IMR-90 (cell line): Measurements from ENCODE around the gene USB1. TPM values are rescaled to one million over a fixed set of nuclear protein-coding genes. Genes with fewer than 3 reads are reported as not detected.

Source experiments
- ATAC-seq: fragments of 200-7000 bp; cut with Tn5 transposase; 2 replicates; pipeline ENCODE4 v1.9.1; 2020; ENCODE audit warnings: low read depth, mild to moderate bottlenecking, moderate library complexity
- BruUV-seq: library from RNA; stranded (reverse); fragments of 400-500 nt; replicated peaks from 2 replicates; lab custom pipeline; 2021; lab: Mats Ljungman, UMichigan
- CTCF ChIA-PET: fragments of 300-600 bp; formaldehyde crosslinking; extraction: SDS; loops from one replicate; lab custom pipeline; 2021; ENCODE audit warnings: antibody characterized with exemption; lab: Yijun Ruan, JAX
- POLR2A ChIA-PET: fragments of 300-600 bp; sonication (Branson Sonifier 250); formaldehyde crosslinking; loops from one replicate; lab custom pipeline; 2022; ENCODE audit warnings: antibody characterized with exemption; ENCODE audit not compliant: unreplicated experiment; lab: Charles Lee
- DNase-seq: peaks from one replicate; pipeline ENCODE4 v3.0.0; 2013
- H2AFZ ChIP-seq: replicated peaks from 2 replicates; pipeline ENCODE3; 2013; ENCODE audit warnings: low read length, mild to moderate bottlenecking; ENCODE audit not compliant: poor library complexity
- H2AK5ac ChIP-seq: 2 replicates; pipeline ENCODE4 v1.6.1; 2013; ENCODE audit warnings: low read depth, low read length, inconsistent platforms
- H2AK9ac ChIP-seq: replicated peaks from 2 replicates; pipeline ENCODE3; 2013; ENCODE audit warnings: mild to moderate bottlenecking, low read depth, low read length, moderate library complexity; ENCODE audit not compliant: poor library complexity
- H2BK120ac ChIP-seq: 2 replicates; pipeline ENCODE4 v1.6.1; 2013; ENCODE audit warnings: low read depth, low read length, inconsistent platforms
- H2BK15ac ChIP-seq: 3 replicates; pipeline ENCODE4 v1.6.1; 2013; ENCODE audit warnings: low read depth, low read length, inconsistent platforms
- H2BK20ac ChIP-seq: 2 replicates; pipeline ENCODE4 v1.6.1; 2013; ENCODE audit warnings: low read depth, mild to moderate bottlenecking, inconsistent platforms, low read length, moderate library complexity
- H2BK5ac ChIP-seq: 2 replicates; pipeline ENCODE4 v1.6.1; 2013; ENCODE audit warnings: mild to moderate bottlenecking, low read depth, low read length, inconsistent platforms; ENCODE audit not compliant: poor library complexity, severe bottlenecking
- H3K14ac ChIP-seq: replicated peaks from 2 replicates; pipeline ENCODE4 v1.6.1; 2013; ENCODE audit warnings: low read depth, low read length, inconsistent platforms
- H3K18ac ChIP-seq: 2 replicates; pipeline ENCODE4 v1.6.1; 2013; ENCODE audit warnings: low read depth, low read length, control low read depth
- H3K23ac ChIP-seq: 2 replicates; pipeline ENCODE4 v1.6.1; 2013; ENCODE audit warnings: low read depth, low read length, inconsistent platforms
- H3K27ac ChIP-seq: 2 replicates; pipeline ENCODE4 v1.5.1; 2013; ENCODE audit warnings: mild to moderate bottlenecking, control low read depth, low read length; ENCODE audit not compliant: insufficient read depth
- H3K27me3 ChIP-seq: 2 replicates; pipeline ENCODE4 v1.6.1; 2013; ENCODE audit warnings: low read length; ENCODE audit not compliant: control insufficient read depth, insufficient read depth
- H3K36me3 ChIP-seq: 2 replicates; pipeline ENCODE4 v1.6.1; 2013; ENCODE audit warnings: low read length, mixed read lengths; ENCODE audit not compliant: control insufficient read depth, insufficient read depth
- H3K4ac ChIP-seq: 2 replicates; pipeline ENCODE4 v1.6.1; 2013; ENCODE audit warnings: low read depth, low read length, inconsistent platforms
- H3K4me1 ChIP-seq: 2 replicates; pipeline ENCODE4 v1.6.1; 2013; ENCODE audit warnings: low read length, mixed read lengths; ENCODE audit not compliant: control insufficient read depth, insufficient read depth
- H3K4me2 ChIP-seq: 2 replicates; pipeline ENCODE4 v1.6.1; 2013; ENCODE audit warnings: low read depth, mild to moderate bottlenecking, control low read depth, low read length, moderate library complexity
- H3K4me3 ChIP-seq: 2 replicates; pipeline ENCODE4 v1.5.1; 2013; ENCODE audit warnings: low read depth, mild to moderate bottlenecking, control low read depth, low read length, moderate library complexity; ENCODE audit not compliant: insufficient read depth
- H3K56ac ChIP-seq: 2 replicates; pipeline ENCODE4 v1.6.1; 2013; ENCODE audit warnings: low read length, inconsistent platforms; ENCODE audit not compliant: insufficient read depth; ENCODE audit errors: extremely low read depth
- H3K79me1 ChIP-seq, 2 experiments: 2 replicates each; pipeline ENCODE4 v1.6.1; 2013; ENCODE audit warnings: low read length in 2 of 2, inconsistent platforms in 1 of 2, low read depth in 1 of 2
- H3K9ac ChIP-seq: 2 replicates; pipeline ENCODE4 v1.6.1; 2013; ENCODE audit warnings: low read depth, low read length, control low read depth
- H3K9me1 ChIP-seq: 2 replicates; pipeline ENCODE4 v1.6.1; 2013; ENCODE audit warnings: low read length, inconsistent platforms; ENCODE audit not compliant: insufficient read depth
- H3K9me3 ChIP-seq: 2 replicates; pipeline ENCODE4 v1.6.1; 2013; ENCODE audit warnings: low read length; ENCODE audit not compliant: control insufficient read depth, insufficient read depth
- H4K20me1 ChIP-seq: 2 replicates; pipeline ENCODE4 v1.6.1; 2013; ENCODE audit warnings: low read length, inconsistent platforms; ENCODE audit not compliant: insufficient read depth
- H4K5ac ChIP-seq: 2 replicates; pipeline ENCODE4 v1.6.1; 2013; ENCODE audit warnings: mild to moderate bottlenecking, low read depth, low read length, control low read depth
- H4K8ac ChIP-seq, 2 experiments: 2 replicates each; pipeline ENCODE4 v1.6.1; 2013; ENCODE audit warnings: low read depth in 2 of 2, low read length in 2 of 2, control low read depth in 1 of 2, inconsistent platforms in 1 of 2
- H4K91ac ChIP-seq: 2 replicates; pipeline ENCODE4 v1.6.1; 2013; ENCODE audit warnings: low read depth, low read length, inconsistent platforms; ENCODE audit not compliant: insufficient read depth
- BHLHE40 ChIP-seq: fragments of 150-350 bp; IDR thresholded peaks from 2 replicates; pipeline ENCODE4 v1.6.1; 2016; ENCODE audit warnings: mild to moderate bottlenecking, low read depth, low read length
- CEBPB ChIP-seq: IDR thresholded peaks from 2 replicates; pipeline ENCODE4 v1.6.1; 2012; ENCODE audit warnings: low read depth, low read length, improper control_type of control experiment
- CHD1 ChIP-seq: IDR thresholded peaks from 2 replicates; pipeline ENCODE4 v1.6.1; 2012; ENCODE audit warnings: low read depth, low read length, improper control_type of control experiment
- CTCF ChIP-seq: conservative IDR thresholded peaks from 2 replicates; pipeline ENCODE4 v1.5.1; 2012; ENCODE audit warnings: mild to moderate bottlenecking, low read depth, low read length, improper control_type of control experiment
- ELK1 ChIP-seq: fragments of 150-350 bp; IDR thresholded peaks from 2 replicates; pipeline ENCODE4 v1.6.1; 2016; ENCODE audit warnings: low read depth, mild to moderate bottlenecking, low read length, moderate library complexity, borderline replicate concordance
- FOS ChIP-seq: fragments of 150-350 bp; IDR thresholded peaks from 2 replicates; pipeline ENCODE4 v1.6.1; 2016; ENCODE audit warnings: low read depth, low read length
- MAFK ChIP-seq: IDR thresholded peaks from 2 replicates; pipeline ENCODE4 v1.6.1; 2012; ENCODE audit warnings: low read depth, low read length, improper control_type of control experiment
- MAZ ChIP-seq: IDR thresholded peaks from 2 replicates; pipeline ENCODE4 v1.6.1; 2012; ENCODE audit warnings: low read depth, mild to moderate bottlenecking, low read length, improper control_type of control experiment, moderate library complexity, borderline replicate concordance
- MXI1 ChIP-seq: IDR thresholded peaks from 2 replicates; pipeline ENCODE4 v1.6.1; 2012; ENCODE audit warnings: low read depth, mild to moderate bottlenecking, low read length, moderate library complexity, borderline replicate concordance
- NFE2L2 ChIP-seq: fragments of 150-350 bp; IDR thresholded peaks from 2 replicates; pipeline ENCODE4 v1.6.1; 2016; ENCODE audit warnings: low read depth, mild to moderate bottlenecking, low read length
- POLR2A ChIP-seq: IDR thresholded peaks from 2 replicates; pipeline ENCODE4 v1.6.1; 2012; ENCODE audit warnings: mild to moderate bottlenecking, low read depth, low read length
- RAD21 ChIP-seq: IDR thresholded peaks from 2 replicates; pipeline ENCODE4 v1.6.1; 2012; ENCODE audit warnings: low read length, improper control_type of control experiment
- RCOR1 ChIP-seq: IDR thresholded peaks from 2 replicates; pipeline ENCODE4 v1.6.1; 2012; ENCODE audit warnings: mild to moderate bottlenecking, low read length, improper control_type of control experiment; ENCODE audit not compliant: insufficient replicate concordance
- RFX5 ChIP-seq: IDR thresholded peaks from 2 replicates; pipeline ENCODE4 v1.8.0; 2012; ENCODE audit warnings: low read depth, mild to moderate bottlenecking, low read length, moderate library complexity
- SMC3 ChIP-seq: fragments of 150-350 bp; IDR thresholded peaks from 2 replicates; pipeline ENCODE4 v1.6.1; 2016; ENCODE audit warnings: low read depth, mild to moderate bottlenecking, antibody characterized with exemption, low read length, moderate library complexity
- USF2 ChIP-seq: fragments of 150-350 bp; IDR thresholded peaks from 2 replicates; pipeline ENCODE4 v1.6.1; 2017; ENCODE audit warnings: mild to moderate bottlenecking, antibody characterized with exemption, low read length, low read depth
- WGBS, 2 experiments: methylation state at CpG; one replicate each; pipeline versions ENCODE4 v1.1.5 to v1.1.7; 2013; ENCODE audit warnings: missing lambda C conversion rate in 2 of 2; ENCODE audit not compliant: insufficient read length in 1 of 2; ENCODE audit errors: extremely low coverage in 2 of 2; 5-methylcytosine and 5-hydroxymethylcytosine counted together
- dilution Hi-C: fragments of 300-500 bp; cut with HindIII; formaldehyde crosslinking; loops from one replicate; pipeline ENCODE4 v1.14.3; 2018; ENCODE audit warnings: low sequenced_read_pairs; ENCODE audit not compliant: unreplicated experiment
- in situ Hi-C: fragments of 300-500 bp; cut with MboI; formaldehyde crosslinking; loops from 3 replicates; pipeline ENCODE4 v1.14.3; 2019; ENCODE audit warnings: low sequenced_read_pairs, inconsistent platforms, mixed read lengths
- intact Hi-C: fragments of 100-400 bp; cut with micrococcal nuclease; formaldehyde crosslinking; loops from 2 replicates; pipeline ENCODE4 v1.10.0; 2022
- polyA plus RNA-seq, 3 experiments: library from polyadenylated mRNA; depleted of rRNA; stranded (reverse); fragments of >200 nt; gene quantifications; 2 replicates each; pipeline ENCODE4 v1.2.3, GENCODE V29; 2012; ENCODE audit warnings: low replicate concordance in 1 of 3
- total RNA-seq: library from RNA; depleted of rRNA; stranded (reverse); fragments of >200 nt; gene quantifications from 2 replicates; pipeline ENCODE4 v1.2.3, GENCODE V29; 2012

Gene USB1
- total and polyA plus RNA-seq, 2 of the 4 experiments (the other 2 are of a cell fraction) = 45.9 to 94.9 TPM

GRCh38 chr16:58053682-58054005 lies 52.4 kb downstream of the USB1 start (continued):
- TF ChIP-seq RFX5 (no peak), RAD21 (no peak)

GRCh38 chr16:58054289-58054688 lies 53.1 kb downstream of the USB1 start:
- ATAC-seq = no peak
- no peak overlapping the region for H3K4me3 ChIP-seq
- no peak overlapping the region for H3K27ac ChIP-seq
- H3K79me1 ChIP-seq = no peaks in the 10 kb centered on the region
- no peak overlapping the region for H3K4me2 ChIP-seq
- no peak overlapping the region for H2AK9ac ChIP-seq
- H3K9ac ChIP-seq = no peak overlapping the region
- H4K20me1 ChIP-seq = no peaks in the 10 kb centered on the region
- no peaks in the 10 kb centered on the region for H3K9me1 ChIP-seq
- H4K5ac ChIP-seq = no peak overlapping the region
- H2BK20ac ChIP-seq = no peak overlapping the region
- H3K4ac ChIP-seq = no peak overlapping the region
- no peak overlapping the region for H4K8ac ChIP-seq
- no peak overlapping the region for H2BK120ac ChIP-seq
- H3K36me3 ChIP-seq = no peaks in the 10 kb centered on the region
- H3K14ac ChIP-seq = no peak overlapping the region
- intact Hi-C loops = no loop called here
- H3K23ac ChIP-seq = no peak overlapping the region
- BruUV-seq = no TSS peak
- TF ChIP-seq USF2 = no peak
- TF ChIP-seq MXI1 = no peak
- no peak for TF ChIP-seq MAZ
- TF ChIP-seq RCOR1 = no peak
- no peak for TF ChIP-seq POLR2A
- TF ChIP-seq MAFK = no peak
- no peak for TF ChIP-seq ELK1
- no peak for TF ChIP-seq CHD1
- TF ChIP-seq BHLHE40 = no peak
- no peak for TF ChIP-seq RAD21
- no peak for TF ChIP-seq FOS
- no peak for TF ChIP-seq NFE2L2
- no peak for TF ChIP-seq CTCF
- no peak for TF ChIP-seq SMC3
- TF ChIP-seq CEBPB = no peak
- TF ChIP-seq RFX5 = no peak
- WGBS, 2 experiments = no CpG with 5 or more reads among the region's 10 CpGs
- H2BK5ac ChIP-seq = no peak overlapping the region
- in situ Hi-C loops = no loop called here
- no peak overlapping the region for H2AFZ ChIP-seq
- no peak overlapping the region for H3K56ac ChIP-seq
- no peak overlapping the region for H4K91ac ChIP-seq
- no peaks in the 10 kb centered on the region for H3K4me1 ChIP-seq
- dilution Hi-C loops = no loop called here
- no peaks in the 10 kb centered on the region for H3K9me3 ChIP-seq
- H3K18ac ChIP-seq = no peak overlapping the region
- ChIA-PET POLR2A (no interaction called here), CTCF (no interaction called here)
- H2AK5ac ChIP-seq = no peak overlapping the region
- H3K27me3 ChIP-seq = peaks cover 24% of the 10 kb centered on the region
- no peak overlapping the region for H2BK15ac ChIP-seq
- no peak for DNase-seq
